Coronary artery (tissue), 2 donors: Measurements from ENCODE around the gene MYL6B.
"Not testable (repeated sequence)": the region's sequence is repeated elsewhere in the genome, so short reads cannot be mapped to it uniquely, and the experiment has no call there.

Experiments used
- DNase-seq: peaks from one replicate; pipeline ENCODE4 v3.0.0-alpha.2; 2017; ENCODE audit warnings: low spot score
- H3K27ac ChIP-seq, 2 donors: fragments of 200-600 bp; sonication (generic); one replicate each; pipeline ENCODE4 v1.5.1; 2016 to 2019
- H3K4me3 ChIP-seq: fragments of 200-600 bp; sonication (generic); 2 replicates; pipeline ENCODE4 v1.5.1; 2016; ENCODE audit warnings: mild to moderate bottlenecking, moderate library complexity
- CTCF ChIP-seq: fragments of 200-600 bp; sonication (generic); IDR thresholded peaks from one replicate; pipeline ENCODE4 v1.5.1; 2019; ENCODE audit warnings: antibody characterized with exemption

The MYL6B gene

DNA sequence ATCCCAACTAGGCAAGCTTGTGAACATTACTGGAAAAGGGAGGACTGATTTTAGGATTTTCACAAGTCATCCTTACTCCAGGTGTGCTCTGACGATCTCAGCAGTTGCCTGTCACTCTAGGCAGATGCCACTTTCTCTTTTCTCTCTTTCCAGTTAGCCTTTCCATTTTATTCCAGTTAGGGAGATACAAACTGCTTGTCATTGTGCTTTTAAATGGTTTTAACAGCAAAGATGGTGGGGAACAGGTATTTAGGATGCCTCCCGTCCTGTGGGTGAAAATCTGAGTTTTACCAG is 46.8 kb upstream of the MYL6B start:
- no peak for TF ChIP-seq CTCF
- H3K4me3 ChIP-seq = peak overlapping the region; percentile 91
- DNase-seq = no peak
- no peak overlapping the region for H3K27ac ChIP-seq

DNA sequence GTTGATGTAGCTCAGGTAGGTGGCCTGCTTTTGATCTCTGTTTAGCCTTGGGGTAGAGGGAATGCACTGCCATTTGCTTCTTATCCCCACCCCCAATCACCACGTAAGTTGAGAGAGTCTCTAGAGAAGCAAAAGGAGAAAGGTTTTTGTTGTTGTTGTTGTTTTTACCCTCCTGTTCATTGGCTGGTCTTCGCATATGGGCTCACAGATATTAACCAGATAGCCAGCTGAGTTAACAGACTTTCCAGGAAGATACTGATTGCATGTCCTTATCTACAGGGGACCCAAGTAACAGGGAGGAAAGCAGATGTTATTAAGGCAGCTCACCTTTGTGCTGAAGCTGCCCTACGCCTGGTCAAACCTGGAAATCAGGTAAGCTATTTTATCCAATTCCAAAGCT is 45.1 kb upstream of the MYL6B start:
- no peak for DNase-seq
- Histone ChIP-seq H3K27ac (no peak overlapping the region), H3K4me3 (no peak overlapping the region)
- no peak for TF ChIP-seq CTCF

DNA sequence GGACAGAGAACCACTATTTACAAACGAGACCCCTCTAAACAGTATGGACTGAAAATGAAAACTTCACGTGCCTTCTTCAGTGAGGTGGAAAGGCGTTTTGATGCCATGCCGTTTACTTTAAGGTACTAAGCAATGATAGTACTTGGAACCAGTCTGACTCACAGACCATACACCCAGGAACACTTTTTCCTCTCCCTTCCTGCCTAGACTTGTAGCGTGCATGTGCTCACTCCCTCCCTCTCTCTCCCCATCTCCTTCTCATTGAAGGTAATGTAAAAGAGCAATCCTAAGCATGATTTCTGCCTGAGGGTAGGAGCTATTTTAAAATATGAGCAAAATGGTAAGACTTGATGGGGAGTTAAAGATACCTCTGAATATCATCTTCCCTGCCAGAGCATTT is 41.8 kb upstream of the MYL6B start:
- H3K27ac ChIP-seq = no peak overlapping the region
- TF ChIP-seq CTCF = no peak
- no peak for DNase-seq
- H3K4me3 ChIP-seq = no peak overlapping the region

GRCh38 chr12:56114084-56114483 is 38.3 kb upstream of the MYL6B start:
- no peak for DNase-seq
- no peak for TF ChIP-seq CTCF
- Histone ChIP-seq H3K27ac (no peak overlapping the region), H3K4me3 (no peak overlapping the region)

GRCh38 chr12:56115329-56115728 is 37.1 kb upstream of the MYL6B start:
- no peak for TF ChIP-seq CTCF
- Histone ChIP-seq H3K27ac (peak overlapping the region; percentile 96 to 99), H3K4me3 (peak overlapping the region; percentile 98)
- DNase-seq = peak; percentile 78

DNA sequence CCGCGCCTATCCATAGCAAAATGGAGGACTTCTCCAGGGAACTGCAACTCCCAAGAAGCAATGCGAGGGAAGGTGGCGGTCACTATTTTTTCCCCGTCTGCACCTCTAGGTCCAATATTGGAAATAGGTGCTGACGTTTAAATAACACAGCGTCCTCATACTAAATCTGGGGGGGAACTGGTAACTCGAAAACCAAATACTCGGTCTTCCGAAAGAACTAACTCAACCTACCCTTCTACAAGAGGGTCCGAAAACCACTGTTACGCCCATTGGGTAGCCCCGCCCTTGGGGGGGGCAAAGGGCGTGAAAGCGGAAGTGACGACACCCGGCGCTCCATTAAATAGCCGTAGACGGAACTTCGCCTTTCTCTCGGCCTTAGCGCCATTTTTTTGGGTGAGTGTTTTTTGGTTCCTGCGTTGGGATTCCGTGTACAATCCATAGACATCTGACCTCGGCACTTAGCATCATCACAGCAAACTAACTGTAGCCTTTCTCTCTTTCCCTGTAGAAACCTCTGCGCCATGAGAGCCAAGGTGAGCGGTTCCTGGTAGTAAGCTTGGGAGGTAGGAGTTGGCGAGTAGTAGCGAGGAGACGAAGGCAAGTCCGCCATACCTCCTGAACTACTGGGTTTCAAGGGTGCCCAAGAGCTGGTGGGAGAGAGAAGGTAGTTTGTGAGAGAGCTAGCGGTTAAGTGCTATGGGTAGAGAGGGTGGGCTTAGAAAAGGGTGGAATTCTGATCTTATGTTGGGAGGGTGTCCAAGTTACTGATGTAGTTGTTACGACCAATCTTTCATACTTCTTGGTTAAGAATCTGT is 35.9 kb upstream of the MYL6B start, which contains the start of gene RPL41:
Gene RPL41, plus strand, starts transcription at position 367 of the 815 bp plus-strand sequence.
- H3K4me3 ChIP-seq = peak within 1 kb of the TSS; percentile 98
- no peak for TF ChIP-seq CTCF
- peak within 1 kb of the TSS; percentile 96 to 99 for H3K27ac ChIP-seq
- DNase-seq = peak; percentile 96

DNA sequence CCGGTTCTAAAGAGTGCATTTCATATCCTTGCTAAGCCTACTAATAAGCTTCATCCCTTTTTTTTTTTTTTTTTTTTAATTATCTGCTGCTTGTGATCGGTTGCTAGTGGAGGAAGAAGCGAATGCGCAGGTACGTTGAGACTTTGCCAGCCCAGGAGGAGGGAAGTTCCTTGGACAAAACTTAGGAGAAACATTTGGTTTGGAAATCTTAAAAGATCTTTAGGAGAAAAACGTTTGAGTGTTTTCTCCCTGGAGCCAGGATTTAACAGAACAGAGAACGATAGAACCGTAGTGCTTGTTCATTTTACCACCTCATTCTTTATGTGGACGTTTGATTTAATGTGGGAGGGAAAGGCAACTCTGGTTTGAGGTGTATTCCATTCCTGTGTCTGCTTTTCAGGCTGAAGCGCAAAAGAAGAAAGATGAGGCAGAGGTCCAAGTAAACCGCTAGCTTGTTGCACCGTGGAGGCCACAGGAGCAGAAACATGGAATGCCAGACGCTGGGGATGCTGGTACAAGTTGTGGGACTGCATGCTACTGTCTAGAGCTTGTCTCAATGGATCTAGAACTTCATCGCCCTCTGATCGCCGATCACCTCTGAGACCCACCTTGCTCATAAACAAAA is 35.2 kb upstream of the MYL6B start:
- DNase-seq = not testable (repeated sequence)
- Histone ChIP-seq H3K27ac (peak overlapping the region; percentile 96 to 99), H3K4me3 (peak overlapping the region; percentile 98)
